HG02885 (cell line): ENCODE data around the gene HMGB1.

Experiments
- ATAC-seq: cut with Tn5 transposase; IDR thresholded peaks from one replicate; pipeline ENCODE4 v1.9.1; 2021; ENCODE audit warnings: mild to moderate bottlenecking; ENCODE audit not compliant: unreplicated experiment, poor library complexity

Gene HMGB1

GRCh38 chr13:30435911-30436451 lies 29.8 kb downstream of the HMGB1 start:
- ATAC-seq = no peak

- ATAC-seq = no peak
Observed at GRCh38 chr13:30431269-30431940, 34.3 kb downstream of the HMGB1 start.

GRCh38 chr13:30429721-30430694 lies 35.7 kb downstream of the HMGB1 start:
- ATAC-seq = peak; percentile 87

- no peak for ATAC-seq
Observed at GRCh38 chr13:30429235-30429634, 36.5 kb downstream of the HMGB1 start.

GRCh38 chr13:30423891-30424290 lies 41.8 kb downstream of the HMGB1 start:
- ATAC-seq = no peak

GRCh38 chr13:30422054-30422839 lies 43.5 kb downstream of the HMGB1 start, which contains the start of gene UBE2L5:
UBE2L5 (plus strand) TSS chr13:30422493; CDS start chr13:30427991, 5,498 bp downstream.
- ATAC-seq = peak; percentile 88

GRCh38 chr13:30421093-30422053 lies 44.4 kb downstream of the HMGB1 start:
- peak; percentile 51 for ATAC-seq

- no peak for ATAC-seq
Observed at GRCh38 chr13:30418717-30419459, 46.8 kb downstream of the HMGB1 start.

- ATAC-seq = no peak
Observed at GRCh38 chr13:30418075-30418716, 47.5 kb downstream of the HMGB1 start.

GRCh38 chr13:30416471-30416870 lies 49.3 kb downstream of the HMGB1 start:
- no peak for ATAC-seq

GRCh38 chr13:30415430-30416030 lies 50.2 kb downstream of the HMGB1 start:
- peak; percentile 77 for ATAC-seq

GRCh38 chr13:30413842-30414241 lies 51.9 kb downstream of the HMGB1 start:
- no peak for ATAC-seq

- ATAC-seq = no peak
Observed at GRCh38 chr13:30412346-30412745, 53.4 kb downstream of the HMGB1 start.

GRCh38 chr13:30410705-30411125 lies 55.0 kb downstream of the HMGB1 start:
- no peak for ATAC-seq

GRCh38 chr13:30409886-30410704 lies 55.6 kb downstream of the HMGB1 start:
- no peak for ATAC-seq

GRCh38 chr13:30408319-30409101 lies 57.2 kb downstream of the HMGB1 start:
- ATAC-seq = peak; percentile 94
